ENCODE data around the gene CACNA1C.

DNA sequence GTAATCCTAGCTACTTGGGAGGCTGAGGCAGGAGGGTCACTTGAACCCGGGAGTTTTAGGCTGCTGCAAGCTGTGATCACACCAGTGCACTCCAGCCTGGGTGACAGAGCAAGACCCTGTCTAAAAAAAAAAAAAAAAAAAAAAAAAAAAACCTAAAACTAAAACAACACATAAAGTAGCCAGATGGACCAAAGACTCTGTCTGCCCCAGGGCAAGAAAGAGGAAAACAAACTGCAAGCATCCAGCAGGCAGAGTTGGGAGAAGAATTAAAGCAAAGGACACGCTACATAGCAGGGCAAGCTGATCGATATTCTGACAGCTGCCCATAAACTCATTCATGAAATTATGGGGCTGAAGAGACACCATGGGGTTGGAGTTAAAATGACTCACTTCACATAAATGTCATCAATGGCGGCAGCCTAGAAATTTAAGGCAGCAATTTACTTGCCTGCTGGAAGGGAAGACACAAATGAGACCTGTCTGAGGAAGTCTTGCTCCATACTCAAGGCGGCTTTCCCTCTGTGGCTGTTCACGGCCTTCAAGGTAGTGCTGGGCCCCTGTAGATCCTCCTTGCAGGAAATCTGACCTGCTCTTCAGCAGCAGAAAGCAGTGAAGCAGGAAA is 482.9 kb downstream of the CACNA1C start:
- TF ChIP-seq, protein P1, sequence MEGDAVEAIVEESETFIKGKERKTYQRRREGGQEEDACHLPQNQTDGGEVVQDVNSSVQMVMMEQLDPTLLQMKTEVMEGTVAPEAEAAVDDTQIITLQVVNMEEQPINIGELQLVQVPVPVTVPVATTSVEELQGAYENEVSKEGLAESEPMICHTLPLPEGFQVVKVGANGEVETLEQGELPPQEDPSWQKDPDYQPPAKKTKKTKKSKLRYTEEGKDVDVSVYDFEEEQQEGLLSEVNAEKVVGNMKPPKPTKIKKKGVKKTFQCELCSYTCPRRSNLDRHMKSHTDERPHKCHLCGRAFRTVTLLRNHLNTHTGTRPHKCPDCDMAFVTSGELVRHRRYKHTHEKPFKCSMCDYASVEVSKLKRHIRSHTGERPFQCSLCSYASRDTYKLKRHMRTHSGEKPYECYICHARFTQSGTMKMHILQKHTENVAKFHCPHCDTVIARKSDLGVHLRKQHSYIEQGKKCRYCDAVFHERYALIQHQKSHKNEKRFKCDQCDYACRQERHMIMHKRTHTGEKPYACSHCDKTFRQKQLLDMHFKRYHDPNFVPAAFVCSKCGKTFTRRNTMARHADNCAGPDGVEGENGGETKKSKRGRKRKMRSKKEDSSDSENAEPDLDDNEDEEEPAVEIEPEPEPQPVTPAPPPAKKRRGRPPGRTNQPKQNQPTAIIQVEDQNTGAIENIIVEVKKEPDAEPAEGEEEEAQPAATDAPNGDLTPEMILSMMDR (IDR thresholded peaks at IDR 0.05): no peak
- no peak for TF ChIP-seq POLR2A (IDR thresholded peaks at IDR 0.05)
